ENCODE results near the gene ASXL3. TPM values are rescaled to one million over a fixed set of nuclear protein-coding genes. Genes with fewer than 3 reads are reported as not detected.

The ASXL3 gene
- total RNA-seq, 1 donor = 0.54 TPM

DNA sequence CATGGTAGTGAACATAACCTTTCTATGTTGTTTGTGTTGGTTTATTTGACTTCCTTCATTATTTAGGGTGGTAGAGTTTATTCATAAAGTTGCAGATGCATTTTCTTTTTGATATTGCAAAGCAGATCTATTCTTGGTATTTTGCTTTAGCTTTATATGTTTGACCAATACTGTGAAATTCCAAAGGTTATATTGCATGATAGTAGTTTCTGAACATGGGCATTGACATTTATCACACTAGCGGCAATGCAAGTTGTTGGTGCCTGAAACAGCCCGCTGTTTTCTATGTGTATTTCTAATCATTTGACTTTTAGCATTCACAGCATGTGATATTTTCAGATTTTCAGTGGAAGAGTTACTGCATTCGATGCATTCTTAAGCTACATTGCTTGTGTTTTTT, 87.2 kb downstream of the ASXL3 start:
- H3K4me3 ChIP-seq (ENCODE audit: low read depth, low read length) = no peak overlapping the region
- no peak for DNase-seq (ENCODE audit: low read depth)
- TF ChIP-seq, protein P1, sequence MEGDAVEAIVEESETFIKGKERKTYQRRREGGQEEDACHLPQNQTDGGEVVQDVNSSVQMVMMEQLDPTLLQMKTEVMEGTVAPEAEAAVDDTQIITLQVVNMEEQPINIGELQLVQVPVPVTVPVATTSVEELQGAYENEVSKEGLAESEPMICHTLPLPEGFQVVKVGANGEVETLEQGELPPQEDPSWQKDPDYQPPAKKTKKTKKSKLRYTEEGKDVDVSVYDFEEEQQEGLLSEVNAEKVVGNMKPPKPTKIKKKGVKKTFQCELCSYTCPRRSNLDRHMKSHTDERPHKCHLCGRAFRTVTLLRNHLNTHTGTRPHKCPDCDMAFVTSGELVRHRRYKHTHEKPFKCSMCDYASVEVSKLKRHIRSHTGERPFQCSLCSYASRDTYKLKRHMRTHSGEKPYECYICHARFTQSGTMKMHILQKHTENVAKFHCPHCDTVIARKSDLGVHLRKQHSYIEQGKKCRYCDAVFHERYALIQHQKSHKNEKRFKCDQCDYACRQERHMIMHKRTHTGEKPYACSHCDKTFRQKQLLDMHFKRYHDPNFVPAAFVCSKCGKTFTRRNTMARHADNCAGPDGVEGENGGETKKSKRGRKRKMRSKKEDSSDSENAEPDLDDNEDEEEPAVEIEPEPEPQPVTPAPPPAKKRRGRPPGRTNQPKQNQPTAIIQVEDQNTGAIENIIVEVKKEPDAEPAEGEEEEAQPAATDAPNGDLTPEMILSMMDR (IDR thresholded peaks at IDR 0.05; ENCODE audit: insufficient read depth, low read length) = no peak

DNA sequence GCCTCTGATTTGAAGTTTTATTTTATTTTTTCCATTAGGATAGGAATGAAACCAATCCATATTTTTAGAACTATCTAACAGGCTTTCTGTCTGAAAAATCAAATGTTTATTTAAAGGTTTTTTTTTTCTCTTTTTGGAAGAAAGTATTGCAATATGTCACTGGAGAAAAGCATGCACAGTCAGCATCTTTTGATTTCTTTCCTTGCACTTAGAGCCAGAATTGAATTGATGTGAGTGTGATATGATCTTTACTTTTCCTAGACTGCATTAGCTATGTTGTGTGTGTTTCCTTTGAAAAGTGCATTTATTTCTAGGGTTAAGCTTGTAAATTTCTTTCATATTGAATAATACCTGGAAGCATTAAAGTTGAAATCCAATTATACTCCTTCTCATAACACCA, 87.6 kb downstream of the ASXL3 start:
- TF ChIP-seq, protein P1 (IDR thresholded peaks at IDR 0.05; ENCODE audit: insufficient read depth, low read length) = no peak
- no peak overlapping the region for H3K4me3 ChIP-seq (ENCODE audit: low read depth, low read length)
- no peak for DNase-seq (ENCODE audit: low read depth)

DNA sequence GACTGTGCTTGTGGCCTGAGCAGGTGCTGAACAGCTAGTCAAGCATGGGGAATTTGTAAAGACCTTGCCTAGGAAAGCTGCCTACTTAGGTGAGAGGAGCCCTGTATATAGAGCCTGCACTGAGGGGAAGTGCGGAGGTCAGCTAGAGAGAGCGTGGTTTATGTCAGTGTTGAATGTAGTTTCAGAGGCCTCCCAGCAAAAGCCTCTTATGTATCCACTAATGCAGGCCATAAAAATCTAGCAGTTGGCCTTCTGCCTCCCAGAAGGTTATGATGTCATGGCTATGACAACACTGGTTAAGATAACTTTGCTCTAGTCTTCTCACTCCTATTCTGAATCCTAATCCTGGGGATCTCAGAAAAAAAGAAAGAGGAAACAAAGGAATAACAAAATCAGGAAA, 88.9 kb downstream of the ASXL3 start:
- TF ChIP-seq, protein P1 (IDR thresholded peaks at IDR 0.05; ENCODE audit: insufficient read depth, low read length) = no peak
- no peak for DNase-seq (ENCODE audit: low read depth)
- no peak overlapping the region for H3K4me3 ChIP-seq (ENCODE audit: low read depth, low read length)

DNA sequence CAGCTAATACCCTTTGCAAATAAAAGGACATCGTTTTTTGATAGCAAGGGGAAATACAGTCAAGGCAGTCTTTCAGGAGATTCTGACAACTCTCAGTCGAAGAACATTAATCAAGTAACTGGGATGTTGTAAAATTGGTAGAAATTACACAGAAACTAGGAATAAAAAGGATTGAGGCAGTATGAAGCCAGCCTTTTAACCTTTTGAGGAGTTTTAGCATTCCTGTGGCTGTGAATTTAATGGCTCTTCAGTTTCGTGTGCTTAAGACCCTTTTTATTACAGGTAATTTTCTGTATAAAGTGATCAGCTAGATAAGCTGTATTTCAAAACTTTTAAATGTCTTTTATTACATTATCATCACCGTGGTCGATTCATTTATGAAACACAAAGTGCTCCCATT, 91.6 kb downstream of the ASXL3 start:
- no peak for DNase-seq (ENCODE audit: low read depth)
- TF ChIP-seq, protein P1 (IDR thresholded peaks at IDR 0.05; ENCODE audit: insufficient read depth, low read length) = no peak
- H3K4me3 ChIP-seq (ENCODE audit: low read depth, low read length) = no peak overlapping the region

DNA sequence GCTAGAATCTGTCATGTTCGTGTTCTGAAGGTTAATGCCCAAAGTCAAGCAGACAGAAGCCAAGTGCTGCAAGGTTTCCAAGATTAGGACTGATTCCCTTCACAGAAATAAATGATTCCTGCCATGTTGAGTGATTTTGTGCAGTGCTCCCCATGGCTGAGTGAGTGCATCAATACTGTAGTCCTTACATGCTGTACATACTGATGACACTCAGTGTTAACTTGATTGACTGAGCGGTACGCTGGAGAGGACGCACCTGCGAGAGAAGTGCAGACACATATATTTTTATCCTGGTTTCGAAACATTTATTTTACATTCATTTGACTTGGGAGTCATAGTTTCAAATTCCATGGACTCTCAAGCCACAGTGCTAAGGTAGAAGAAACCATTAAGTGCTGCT, 92.0 kb downstream of the ASXL3 start:
- TF ChIP-seq, protein P1 (IDR thresholded peaks at IDR 0.05; ENCODE audit: insufficient read depth, low read length) = no peak
- H3K4me3 ChIP-seq (ENCODE audit: low read depth, low read length) = no peak overlapping the region
- no peak for DNase-seq (ENCODE audit: low read depth)

DNA sequence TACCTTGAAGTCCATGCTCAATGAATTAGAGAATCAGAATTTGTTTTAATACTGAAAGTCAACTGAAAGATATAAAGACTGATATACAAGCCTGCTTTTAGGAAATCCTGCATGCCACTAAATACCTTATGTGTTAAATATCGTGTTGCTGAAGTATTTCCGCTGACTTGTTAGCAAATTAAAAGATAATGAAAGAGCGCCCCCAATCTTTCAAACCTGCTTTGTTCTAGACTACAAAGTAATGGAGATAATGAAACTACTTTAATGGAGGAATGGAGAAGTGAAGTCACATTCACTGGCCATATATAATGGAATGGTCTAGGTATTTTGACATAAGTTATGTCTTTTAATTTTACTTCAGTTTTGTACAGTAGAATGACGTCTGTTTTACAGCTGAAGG, 95.7 kb downstream of the ASXL3 start:
- no peak for DNase-seq (ENCODE audit: low read depth)
- TF ChIP-seq, protein P1 (IDR thresholded peaks at IDR 0.05; ENCODE audit: insufficient read depth, low read length) = no peak
- no peak overlapping the region for H3K4me3 ChIP-seq (ENCODE audit: low read depth, low read length)

DNA sequence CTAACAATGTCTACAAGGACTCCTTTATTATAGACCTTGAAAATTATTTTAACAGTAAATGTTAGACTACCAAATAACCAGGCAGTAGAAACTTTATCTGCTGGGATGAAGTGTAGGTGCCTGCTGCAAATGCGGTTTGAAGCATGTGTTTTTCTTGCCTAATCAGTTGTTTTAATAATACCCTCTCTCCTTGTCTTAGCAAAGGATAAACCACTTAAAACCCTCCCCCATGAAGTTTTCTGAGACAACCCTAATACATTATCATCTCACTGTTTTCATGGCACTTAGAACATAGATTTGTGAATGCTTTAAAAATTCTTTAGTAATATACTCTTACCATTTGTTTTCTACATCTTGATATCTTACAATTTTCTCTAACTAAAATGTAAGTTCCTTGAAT, 98.6 kb downstream of the ASXL3 start:
- no peak overlapping the region for H3K4me3 ChIP-seq (ENCODE audit: low read depth, low read length)
- TF ChIP-seq, protein P1 (IDR thresholded peaks at IDR 0.05; ENCODE audit: insufficient read depth, low read length) = no peak
- DNase-seq (ENCODE audit: low read depth) = no peak

Data from fibroblast of the aortic adventitia (primary cell).